ENCODE measurements around the gene RNU6-7. TPM values are rescaled to one million over a fixed set of nuclear protein-coding genes. Genes with fewer than 3 reads are reported as not detected.

RNU6-7 gene
- total RNA-seq, 2 donors from 2014 or later: not detected

- no peak overlapping the region for H3K27ac ChIP-seq
- no peak for TF ChIP-seq CTCF (IDR thresholded peaks at IDR 0.05)
- ATAC-seq (ENCODE audit: insufficient number of reproducible peaks, low FRiP score, low read depth) (no peak), DNase-seq (ENCODE audit: low spot score) (no peak)
- no peak overlapping the region for H3K4me3 ChIP-seq
- H3K9me3 ChIP-seq: no peaks in the 10 kb centered on the region
- no peaks in the 10 kb centered on the region for H3K36me3 ChIP-seq
- no peaks in the 10 kb centered on the region for H3K4me1 ChIP-seq (ENCODE audit: control insufficient read depth in 1 of 2, low read depth in 2 of 2)
- no peaks in the 10 kb centered on the region for H3K27me3 ChIP-seq (replicated peaks; ENCODE audit: insufficient read depth)
Measured at GRCh38 chr14:32209471-32209870, 7.6 kb downstream of the RNU6-7 start.

GRCh38 chr14:32211068-32211404 is 9.2 kb downstream of the RNU6-7 start:
- no peak for ATAC-seq (ENCODE audit: insufficient number of reproducible peaks, low FRiP score, low read depth)

GRCh38 chr14:32212833-32213232 is 11.0 kb downstream of the RNU6-7 start:
- ATAC-seq (ENCODE audit: insufficient number of reproducible peaks, low FRiP score, low read depth) (no peak), DNase-seq (ENCODE audit: low spot score) (no peak)
- no peak for TF ChIP-seq CTCF (IDR thresholded peaks at IDR 0.05)
- no peaks in the 10 kb centered on the region for H3K9me3 ChIP-seq
- no peaks in the 10 kb centered on the region for H3K36me3 ChIP-seq
- no peak overlapping the region for H3K27ac ChIP-seq
- no peaks in the 10 kb centered on the region for H3K4me1 ChIP-seq (ENCODE audit: control insufficient read depth in 1 of 2, low read depth in 2 of 2)
- H3K4me3 ChIP-seq: no peak overlapping the region
- H3K27me3 ChIP-seq (replicated peaks; ENCODE audit: insufficient read depth): no peaks in the 10 kb centered on the region

More at GRCh38 chr14:32211068-32211404, 9.2 kb downstream of the RNU6-7 start:
- no peak for DNase-seq (ENCODE audit: low spot score)
- Histone ChIP-seq H3K36me3 (no peaks in the 10 kb centered on the region), H3K9me3 (no peaks in the 10 kb centered on the region), H3K4me3 (no peak overlapping the region), H3K27ac (no peak overlapping the region), H3K27me3 (replicated peaks; ENCODE audit: insufficient read depth) (no peaks in the 10 kb centered on the region), H3K4me1 (ENCODE audit: control insufficient read depth in 1 of 2, low read depth in 2 of 2) (no peaks in the 10 kb centered on the region)
- no peak for TF ChIP-seq CTCF (IDR thresholded peaks at IDR 0.05)

- ATAC-seq (ENCODE audit: insufficient number of reproducible peaks, low FRiP score, low read depth): no peak
Measured at GRCh38 chr14:32217301-32217700, 15.5 kb downstream of the RNU6-7 start.

GRCh38 chr14:32224737-32225377 is 23.0 kb downstream of the RNU6-7 start:
- H3K27me3 ChIP-seq (replicated peaks; ENCODE audit: insufficient read depth): no peaks in the 10 kb centered on the region
- no peak overlapping the region for H3K4me3 ChIP-seq
- H3K27ac ChIP-seq: no peak overlapping the region
- TF ChIP-seq CTCF (IDR thresholded peaks at IDR 0.05): peak; percentile 43
- no peaks in the 10 kb centered on the region for H3K36me3 ChIP-seq
- ATAC-seq (ENCODE audit: insufficient number of reproducible peaks, low FRiP score, low read depth) (no peak), DNase-seq (ENCODE audit: low spot score) (no peak)
- H3K4me1 ChIP-seq (ENCODE audit: control insufficient read depth in 1 of 2, low read depth in 2 of 2): peaks cover 0 to 23% of the 10 kb centered on the region in 2 donors
- H3K9me3 ChIP-seq: no peaks in the 10 kb centered on the region

More at GRCh38 chr14:32217301-32217700, 15.5 kb downstream of the RNU6-7 start:
- Histone ChIP-seq H3K36me3 (no peaks in the 10 kb centered on the region), H3K27ac (no peak overlapping the region), H3K4me1 (ENCODE audit: control insufficient read depth in 1 of 2, low read depth in 2 of 2) (no peaks in the 10 kb centered on the region), H3K4me3 (no peak overlapping the region), H3K9me3 (no peaks in the 10 kb centered on the region), H3K27me3 (replicated peaks; ENCODE audit: insufficient read depth) (no peaks in the 10 kb centered on the region)
- no peak for DNase-seq (ENCODE audit: low spot score)
- no peak for TF ChIP-seq CTCF (IDR thresholded peaks at IDR 0.05)
